GM18517 (cell line): ENCODE data around the gene PRDM7.

ENCODE experiments used
- ATAC-seq: cut with Tn5 transposase; IDR thresholded peaks from one replicate; pipeline ENCODE4 v1.9.1; 2021; ENCODE audit warnings: mild to moderate bottlenecking, moderate library complexity; ENCODE audit not compliant: unreplicated experiment

Gene PRDM7

DNA sequence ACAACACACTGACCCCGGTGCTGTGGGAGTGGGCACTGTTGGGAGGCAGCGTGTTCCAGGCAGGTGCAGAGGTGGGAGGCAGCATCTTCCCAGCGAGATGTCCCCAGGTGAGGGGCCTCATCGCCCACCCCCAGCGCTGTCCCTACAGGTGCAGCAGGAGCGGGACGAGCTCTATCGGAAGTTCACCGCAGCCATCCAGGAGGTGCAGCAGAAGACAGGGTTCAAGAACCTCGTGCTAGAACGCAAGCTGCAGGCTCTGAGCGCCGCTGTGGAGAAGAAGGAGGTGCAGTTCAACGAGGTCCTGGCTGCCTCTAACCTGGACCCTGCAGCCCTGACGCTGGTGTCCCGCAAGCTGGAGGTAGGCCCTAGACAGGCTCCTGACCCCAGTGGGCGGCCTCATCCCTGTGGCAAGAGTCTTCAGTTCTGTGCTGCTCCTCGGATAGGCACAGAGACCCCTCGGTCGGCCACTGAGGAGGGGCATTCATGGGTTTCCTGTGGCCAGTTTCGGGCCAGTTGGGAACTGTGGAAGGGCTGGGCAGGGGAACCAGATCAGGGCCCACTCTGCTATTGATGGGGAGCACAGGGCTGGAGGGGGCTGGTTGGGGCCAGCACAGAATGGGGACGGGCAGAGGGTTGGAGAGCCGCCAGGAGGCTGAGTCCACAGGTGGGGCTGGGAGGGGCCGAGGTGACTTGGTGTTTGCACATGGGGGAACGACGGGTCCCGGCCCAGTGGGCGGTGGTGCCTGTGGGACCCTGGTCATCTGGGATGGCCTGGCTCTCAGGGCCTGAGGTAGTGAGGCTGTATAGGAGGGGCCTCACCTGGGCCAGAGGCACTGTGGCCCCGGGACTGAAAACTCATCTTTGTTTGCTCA is 36.7 kb downstream of the PRDM7 start:
- ATAC-seq: no peak

DNA sequence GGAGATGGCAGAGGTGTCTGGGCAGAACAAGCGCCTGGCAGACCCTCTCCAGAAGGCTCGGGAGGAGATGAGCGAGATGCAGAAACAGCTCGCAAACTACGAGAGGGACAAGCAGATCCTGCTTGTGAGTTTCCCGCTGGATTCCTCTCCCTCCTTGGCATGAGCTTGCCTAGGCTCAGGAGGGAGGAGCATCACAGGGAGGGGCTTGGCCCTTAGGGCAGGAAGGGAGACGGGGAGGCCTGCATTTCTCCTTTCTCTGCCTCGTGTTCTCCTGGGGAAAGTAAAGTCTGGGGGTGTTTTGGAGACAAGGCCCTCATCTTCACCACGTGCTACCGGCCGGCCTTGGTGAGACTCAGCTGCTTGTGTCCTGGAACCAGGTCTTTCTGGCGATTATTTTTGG is 39.9 kb downstream of the PRDM7 start:
- no peak for ATAC-seq

DNA sequence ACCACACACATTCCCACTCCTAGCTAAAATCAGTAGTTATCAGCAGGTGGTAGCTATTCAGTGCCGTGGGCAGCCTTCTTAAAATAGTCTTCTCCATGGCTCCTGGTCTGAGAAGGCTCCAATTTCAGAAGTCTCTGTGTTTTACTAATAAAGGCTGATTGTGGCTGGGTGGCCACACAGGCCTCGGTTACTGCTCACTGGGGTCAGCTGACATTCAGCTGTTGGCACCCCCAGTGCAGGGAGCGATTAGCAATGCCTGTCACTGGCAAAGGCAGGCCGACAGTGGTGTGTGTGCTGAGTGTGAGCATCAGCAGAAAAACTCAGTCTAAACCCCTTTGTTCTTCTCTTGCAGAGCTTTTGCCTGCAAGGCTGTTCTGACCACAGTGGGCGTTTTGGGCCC is 41.2 kb downstream of the PRDM7 start:
- no peak for ATAC-seq

DNA sequence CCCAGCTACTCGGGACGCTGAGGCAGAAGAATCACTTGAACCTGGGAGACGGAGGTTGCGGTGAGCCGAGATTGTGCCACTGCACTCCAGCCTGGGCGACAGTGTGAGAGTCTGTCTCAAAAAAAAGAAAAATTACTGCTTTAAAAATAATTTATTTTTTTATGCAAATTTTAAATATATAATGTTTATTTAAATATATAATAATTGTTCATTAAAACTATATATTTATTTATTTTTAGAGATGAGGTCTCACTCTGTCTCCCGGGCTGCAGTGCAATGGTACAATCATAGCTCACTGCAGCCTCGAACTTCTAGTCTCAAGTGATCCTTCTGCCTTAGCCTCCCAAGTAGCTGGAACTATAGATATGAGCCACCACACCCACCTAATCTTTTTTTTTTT is 42.6 kb downstream of the PRDM7 start:
- ATAC-seq: no peak

DNA sequence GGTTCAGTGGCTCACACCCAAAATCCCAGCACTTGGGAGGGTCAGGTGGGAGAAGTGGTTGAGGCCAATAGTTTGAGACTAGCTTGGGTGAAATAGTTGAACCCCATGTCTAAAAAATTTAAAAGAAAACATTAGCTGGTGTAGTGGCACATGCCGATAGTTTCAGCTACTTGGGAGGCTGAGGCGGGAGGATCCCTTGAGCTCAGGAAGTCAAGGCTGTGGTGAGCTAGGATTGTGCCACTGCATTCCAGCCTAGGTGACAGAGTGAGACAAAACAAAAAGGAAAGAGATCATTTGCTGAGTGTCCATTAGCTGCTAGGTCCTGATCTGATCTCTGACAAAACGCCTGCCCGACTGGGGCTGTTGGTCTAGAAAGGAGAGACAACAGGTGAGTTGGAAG is 43.7 kb downstream of the PRDM7 start:
- no peak for ATAC-seq

DNA sequence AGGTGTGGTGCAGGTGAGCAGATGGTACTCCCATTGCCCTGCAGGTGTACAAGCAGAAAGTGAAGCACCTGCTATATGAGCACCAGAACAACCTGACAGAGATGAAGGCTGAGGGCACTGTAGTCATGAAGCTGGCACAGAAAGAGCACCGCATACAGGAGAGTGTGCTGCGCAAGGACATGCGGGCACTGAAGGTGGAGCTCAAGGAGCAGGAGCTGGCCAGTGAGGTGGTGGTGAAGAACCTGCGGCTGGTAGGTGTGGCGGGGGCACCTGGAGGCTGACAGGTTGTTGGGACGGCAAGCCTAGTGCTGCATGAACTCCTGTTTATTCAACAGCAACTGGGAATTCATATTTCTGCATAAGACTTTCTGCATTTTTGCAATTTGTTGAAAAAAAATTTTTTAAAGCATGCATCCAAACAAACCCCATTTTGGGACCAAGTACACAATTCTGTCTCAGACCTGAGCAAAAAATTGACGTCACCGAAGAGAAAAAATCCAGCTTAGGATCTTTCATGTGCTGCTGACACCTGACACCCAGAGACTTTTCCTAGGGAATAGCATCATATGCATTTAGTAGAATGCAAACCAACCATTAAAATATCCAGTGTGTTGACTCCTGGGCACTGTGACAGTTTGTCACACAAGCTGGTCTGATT is 44.3 kb downstream of the PRDM7 start:
- ATAC-seq: no peak

DNA sequence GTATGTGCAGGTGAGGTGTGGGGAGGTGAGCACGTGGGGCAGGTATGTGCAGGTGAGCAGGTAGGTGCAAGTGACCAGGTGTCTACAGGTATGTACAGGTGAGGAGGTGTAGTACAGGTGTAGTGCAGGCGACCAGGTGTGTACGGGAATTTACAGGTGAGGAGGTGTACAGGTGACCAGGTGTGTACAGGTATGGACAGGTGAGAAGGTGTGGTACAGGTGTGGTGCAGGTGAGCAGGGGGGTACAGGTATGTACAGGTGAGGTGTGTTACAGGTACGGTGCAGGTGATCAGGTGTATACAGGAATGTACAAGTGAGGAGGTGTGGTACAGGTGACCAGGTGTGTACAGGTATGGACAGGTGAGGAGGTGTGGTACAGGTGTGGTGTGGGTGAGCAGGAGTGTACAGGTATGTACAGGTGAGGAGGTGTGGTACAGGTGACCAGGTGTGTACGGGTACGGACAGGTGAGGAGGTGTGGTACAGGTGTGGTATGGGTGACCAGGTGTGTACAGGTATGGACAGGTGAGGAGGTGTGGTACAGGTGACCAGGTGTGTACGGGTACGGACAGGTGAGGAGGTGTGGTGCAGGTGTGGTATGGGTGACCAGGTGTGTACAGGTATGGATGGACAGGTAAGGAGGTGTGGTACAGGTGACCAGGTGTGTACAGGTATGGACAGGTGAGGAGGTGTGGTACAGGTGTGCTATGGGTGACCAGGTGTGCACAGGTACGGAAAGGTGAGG is 45.0 kb downstream of the PRDM7 start:
- no peak for ATAC-seq

DNA sequence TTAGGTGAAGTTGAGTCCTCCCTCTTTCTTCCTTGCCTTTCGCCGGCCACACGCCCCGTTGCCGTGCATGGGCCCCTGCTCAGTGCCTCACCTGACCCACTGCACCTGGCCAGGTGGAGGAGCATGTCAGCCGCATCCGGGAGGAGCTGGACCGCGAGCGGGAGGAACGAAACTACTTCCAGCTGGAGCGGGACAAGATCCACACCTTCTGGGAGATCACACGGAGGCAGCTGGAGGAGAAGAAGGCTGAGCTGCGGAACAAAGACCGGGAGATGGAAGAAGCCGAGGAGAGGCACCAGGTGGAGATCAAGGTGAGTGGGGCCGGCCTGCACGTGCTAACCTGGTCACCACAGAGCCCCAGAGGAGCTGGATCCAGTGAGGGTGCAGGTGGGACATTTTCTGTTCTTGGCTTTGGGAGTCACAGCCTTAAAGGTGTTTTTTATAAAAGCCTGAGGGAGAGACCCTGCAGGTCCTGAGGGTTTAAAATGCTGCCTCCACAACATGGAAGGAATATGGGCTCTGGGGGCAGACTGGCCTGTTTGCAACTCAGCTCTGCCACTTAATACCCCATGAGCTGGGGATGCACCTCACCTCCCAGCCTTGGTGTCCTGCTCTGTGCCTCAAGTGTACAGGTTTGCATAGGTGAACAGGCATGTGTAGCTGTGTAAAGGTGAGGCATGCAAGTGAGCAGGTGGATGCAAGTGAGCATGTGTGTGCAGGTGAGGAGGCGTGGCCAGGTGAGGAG is 45.8 kb downstream of the PRDM7 start:
- ATAC-seq: no peak

DNA sequence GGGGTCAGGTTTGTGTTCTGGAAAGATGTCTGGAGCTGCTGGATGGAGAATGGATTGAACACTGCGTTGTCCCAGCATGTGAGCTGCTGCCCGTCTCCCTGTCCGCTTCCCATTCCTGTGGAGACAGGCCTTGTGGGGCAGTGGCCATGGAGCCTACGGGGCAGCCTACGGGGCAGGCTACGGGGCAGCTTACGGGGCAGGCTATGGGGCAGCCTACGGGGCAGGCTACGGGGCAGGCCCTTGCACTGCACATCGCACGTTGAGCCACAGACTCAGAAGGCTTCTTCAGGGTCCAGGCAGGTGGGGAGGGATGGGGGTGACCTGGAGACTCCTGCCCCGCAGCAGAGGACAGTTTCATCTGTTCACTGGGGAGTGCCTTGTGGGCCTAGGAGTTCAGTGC is 48.1 kb downstream of the PRDM7 start:
- no peak for ATAC-seq

DNA sequence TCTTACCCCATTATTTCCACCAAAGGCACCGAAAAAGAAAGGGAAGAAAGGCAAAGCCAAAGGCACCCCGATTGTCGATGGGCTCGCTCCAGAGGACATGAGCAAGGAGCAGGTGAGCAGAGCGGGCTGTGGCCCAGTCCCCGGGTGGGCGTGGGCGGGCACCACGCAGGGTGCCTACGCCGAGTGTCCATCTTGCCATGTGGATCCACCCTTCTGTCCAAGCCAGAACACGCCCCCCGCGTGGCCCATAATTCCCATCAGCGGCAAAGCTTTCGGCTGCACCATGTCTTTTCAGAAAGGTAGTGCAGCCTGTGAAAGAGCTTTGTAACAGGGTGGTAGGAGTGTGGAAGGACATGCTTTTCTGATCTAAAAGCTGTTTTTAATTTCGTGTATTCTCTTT is 49.5 kb downstream of the PRDM7 start:
- ATAC-seq: no peak

DNA sequence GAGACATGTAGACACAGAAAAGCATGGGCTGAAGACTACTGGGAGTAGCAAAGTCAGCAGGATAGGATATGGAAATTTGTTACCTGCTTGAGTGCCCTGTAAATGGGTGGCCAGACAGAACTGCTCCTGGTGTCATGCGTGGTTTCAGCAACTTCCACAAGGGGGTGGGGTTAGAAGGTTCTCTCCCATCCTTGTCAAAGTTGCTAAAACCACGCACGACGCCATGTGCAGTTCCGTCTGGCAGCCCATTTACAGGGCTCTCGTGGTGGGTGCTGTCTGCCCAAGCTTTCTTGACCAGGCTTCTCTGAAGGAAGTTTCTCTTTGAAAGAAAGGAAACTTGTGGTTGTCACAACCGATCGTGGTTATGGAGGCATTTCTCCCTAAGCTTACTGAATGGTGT is 51.0 kb downstream of the PRDM7 start:
- no peak for ATAC-seq

DNA sequence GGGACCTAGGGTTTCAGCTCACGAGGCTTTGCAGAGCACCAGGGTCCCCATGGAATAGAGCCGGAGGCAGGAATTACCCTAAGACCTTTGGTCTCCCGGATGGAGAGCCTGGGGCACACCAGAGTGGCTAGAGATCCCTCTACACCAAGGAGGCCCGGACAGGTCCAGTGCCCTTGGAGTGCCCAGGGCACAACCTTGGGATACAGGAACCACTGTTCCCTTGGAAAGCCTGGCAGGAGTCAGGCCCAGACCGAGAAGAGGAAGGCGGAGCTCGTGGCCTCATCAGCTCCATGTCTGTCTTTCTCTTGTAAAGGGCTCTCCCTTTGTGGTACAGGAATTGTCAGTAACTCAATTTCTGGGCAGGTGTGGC is 54.1 kb downstream of the PRDM7 start:
- ATAC-seq: no peak

DNA sequence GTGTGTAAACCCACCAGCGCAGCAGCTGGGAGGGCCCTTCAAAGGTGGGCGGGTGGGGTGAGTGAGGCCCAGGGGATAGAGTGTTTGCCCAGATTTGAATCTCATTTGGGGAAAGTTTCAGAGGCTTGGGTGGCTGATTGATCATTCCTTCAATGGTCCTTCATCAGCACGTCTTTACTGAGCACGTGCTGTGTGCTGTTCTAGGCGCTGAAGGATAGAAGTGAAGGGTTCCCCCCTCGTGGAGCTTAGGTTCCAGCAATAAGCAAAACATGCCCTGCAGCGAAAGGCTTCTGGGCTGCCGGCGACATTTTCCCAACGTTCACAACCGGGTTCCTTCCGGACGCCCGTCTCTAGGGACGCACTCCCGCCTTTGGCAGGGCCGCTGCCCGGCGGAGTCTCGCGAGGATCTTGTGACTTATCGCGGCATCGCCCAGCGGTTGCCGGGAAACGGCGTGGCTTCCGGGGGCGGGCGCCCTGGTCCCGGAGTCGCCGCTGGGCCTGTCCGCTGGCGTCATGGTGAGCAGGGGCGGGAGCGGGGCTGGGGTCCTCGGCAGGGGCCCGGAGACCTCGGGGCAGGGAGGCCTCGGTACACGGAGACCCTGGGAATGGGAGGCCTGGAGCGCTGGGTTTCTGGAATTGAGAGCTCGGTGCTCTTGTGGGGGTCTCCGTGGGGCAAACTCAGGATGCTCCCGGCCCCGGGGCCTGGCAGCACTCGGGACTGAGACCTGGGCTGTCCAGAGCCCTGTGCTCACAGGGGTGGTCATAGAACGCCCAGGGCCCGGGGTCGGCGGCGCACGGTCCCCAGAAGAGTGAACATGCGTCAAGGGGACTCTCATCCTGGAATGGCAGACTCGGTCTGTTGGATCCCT is 54.7 kb downstream of the PRDM7 start:
- ATAC-seq: no peak

DNA sequence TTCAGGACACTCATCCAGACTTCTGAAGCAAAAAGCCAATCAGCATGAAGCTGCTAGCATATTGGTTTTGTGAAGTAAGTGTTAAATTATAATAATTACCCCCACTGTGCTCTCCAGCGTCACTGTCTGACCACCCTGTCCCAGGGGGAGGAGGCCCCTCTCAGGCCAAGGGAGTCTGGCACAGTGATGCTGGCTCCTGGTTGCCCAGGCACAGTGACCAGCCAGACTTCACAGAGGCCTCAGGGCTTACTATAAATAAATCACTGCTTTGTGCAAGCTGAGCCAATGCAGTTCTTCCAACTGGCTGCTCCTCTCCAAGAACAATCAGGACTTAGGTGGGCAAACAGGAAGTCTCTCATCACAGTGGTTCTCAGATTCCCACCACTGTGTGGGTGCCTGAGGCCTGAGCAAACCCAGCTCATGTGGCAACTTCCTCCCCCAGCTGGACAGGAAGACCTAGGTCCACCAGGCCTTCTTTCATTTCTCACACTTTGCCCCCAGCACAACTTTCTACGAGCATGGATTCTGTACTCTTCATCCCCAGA is 56.2 kb downstream of the PRDM7 start:
- ATAC-seq: no peak

DNA sequence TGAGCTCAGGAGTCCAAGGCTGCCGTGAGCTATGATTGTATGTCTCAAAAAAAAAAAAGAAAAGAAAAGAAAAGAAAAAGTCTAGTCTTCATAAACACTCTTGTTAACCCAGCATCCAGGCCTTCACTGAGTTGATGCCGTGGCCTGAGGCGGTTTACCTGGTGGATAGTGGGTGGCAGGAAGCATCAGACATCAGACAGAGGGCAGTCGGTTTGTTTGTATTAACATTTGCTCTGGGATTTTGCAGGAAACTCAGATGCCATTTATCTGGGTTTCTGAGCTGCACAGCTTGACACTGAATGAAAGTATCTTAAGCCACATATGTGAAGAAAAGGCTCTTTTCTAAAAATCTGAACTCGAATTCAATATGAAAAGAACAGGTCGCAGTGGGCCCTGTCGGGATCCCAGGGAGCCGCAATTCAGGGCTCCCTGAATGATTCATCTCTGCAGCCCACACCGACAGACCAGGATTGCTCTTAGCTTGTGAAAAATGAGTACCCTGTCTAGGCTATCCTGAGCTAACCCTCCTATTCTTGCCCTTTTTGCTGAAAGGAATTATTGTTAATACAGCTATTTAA is 56.8 kb downstream of the PRDM7 start:
- ATAC-seq: no peak

DNA sequence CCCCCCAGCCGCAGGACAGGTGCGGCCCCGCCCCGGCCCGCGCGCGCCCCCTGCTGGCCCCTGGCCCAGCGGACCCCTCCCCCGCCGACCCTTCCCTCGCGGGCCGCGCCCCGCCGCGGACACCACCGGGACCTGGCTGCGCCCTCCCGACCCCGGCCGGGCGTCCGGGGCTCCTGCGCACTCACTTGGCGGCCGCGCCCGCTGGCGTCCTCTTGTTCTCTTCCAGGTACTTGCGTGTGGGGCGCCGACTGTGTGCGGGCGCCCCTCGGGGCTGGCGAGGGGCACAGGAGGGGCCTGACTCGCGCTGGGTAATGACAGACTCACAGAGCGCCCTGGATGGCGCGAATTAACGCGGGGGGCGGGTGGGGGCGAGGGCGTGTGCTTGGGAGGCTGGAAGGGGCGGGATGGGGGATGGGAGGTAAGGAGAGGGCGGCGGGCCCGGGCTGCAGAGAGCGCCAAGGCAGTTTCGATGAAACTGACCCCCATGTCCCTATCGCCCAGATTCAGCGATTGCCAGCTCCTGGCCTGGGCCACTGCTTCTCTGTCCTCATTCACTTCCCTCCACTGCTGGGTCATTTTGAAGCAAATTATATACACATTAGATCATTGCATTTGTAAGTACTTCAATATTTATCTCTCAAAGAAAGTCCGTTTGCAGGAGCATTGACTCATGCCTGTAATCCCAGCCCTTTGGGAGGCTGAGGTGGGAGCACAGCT is 57.4 kb downstream of the PRDM7 start:
- no peak for ATAC-seq

DNA sequence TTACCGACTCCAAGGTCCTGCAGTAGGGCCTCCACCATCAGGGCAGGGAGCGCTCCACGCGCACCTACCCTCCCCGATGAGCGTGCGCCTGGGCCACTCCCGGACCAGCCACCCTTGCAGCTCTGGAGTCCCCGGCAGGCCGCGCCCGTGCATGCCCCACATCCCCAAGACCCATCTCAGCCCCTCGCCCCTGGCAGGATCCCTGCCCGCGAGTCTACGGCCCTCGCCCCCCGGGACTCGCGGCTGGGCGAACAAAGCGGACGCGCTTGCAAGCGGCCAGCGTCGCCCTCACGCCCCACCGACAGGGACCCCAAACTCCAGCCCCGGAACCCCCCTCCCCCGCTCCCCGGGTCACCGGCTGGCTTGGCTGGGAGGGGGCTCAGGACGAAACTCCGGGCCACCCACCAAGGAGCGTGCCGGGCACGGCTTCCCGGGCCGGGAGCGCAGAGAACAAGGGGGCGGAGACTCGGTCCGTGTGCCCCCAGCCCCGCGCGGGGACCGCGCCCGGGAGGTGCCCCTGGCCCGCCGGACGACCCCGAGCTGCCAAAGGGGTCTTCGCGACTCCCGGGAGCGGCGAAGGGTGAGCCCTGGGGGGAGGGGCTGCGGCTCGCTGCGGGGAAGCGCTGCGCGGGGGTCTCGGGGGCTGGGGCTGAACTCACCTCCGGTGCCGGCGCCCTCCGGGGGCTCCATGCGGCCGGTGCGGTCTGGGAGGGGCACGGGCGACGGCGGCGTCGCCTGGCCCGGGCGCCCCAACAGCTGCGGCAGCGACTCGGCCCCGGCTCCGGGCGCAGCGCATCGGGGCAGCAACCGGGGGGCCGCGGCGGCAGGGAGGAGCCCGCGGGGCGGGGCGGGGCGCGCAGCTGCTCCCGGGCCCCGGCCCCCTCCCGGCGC is 58.2 kb downstream of the PRDM7 start, which contains the start of gene DBNDD1:
Gene DBNDD1 (minus strand): TSS at position 805 of the 891 bp plus-strand sequence. CDS start 115 bp downstream, at position 690.
- no peak for ATAC-seq

DNA sequence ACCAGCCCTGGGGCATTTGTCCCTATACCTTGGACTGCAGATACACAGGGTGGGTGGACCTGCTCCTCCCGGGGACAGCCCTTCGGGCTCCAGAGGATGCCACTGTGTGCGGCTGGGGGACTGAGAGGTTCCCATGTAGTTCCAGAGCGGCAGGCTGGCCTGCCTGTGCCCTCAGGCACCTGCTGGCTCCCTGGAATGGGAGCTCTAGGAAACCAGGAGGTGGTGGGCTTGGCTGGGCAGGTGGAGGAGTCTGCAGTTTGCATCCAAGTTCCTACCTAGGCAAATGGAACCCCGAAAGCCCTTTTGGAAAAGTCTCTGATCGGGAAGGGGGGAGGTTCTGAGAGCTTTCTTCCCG is 58.9 kb downstream of the PRDM7 start:
- no peak for ATAC-seq
